CD4-positive, alpha-beta T cell treated with Interleukin-17A for 1 hour (primary cell): ENCODE data around the gene SLC35F5.
"Not testable (repeated sequence)": the region's sequence is repeated elsewhere in the genome, so short reads cannot be mapped to it uniquely, and the experiment has no call there.

Source experiments
- DNase-seq: peaks from one replicate; pipeline ENCODE4 v3.0.0-alpha.2; 2020

Gene SLC35F5

GRCh38 chr2:113692698-113693428 is 63.6 kb downstream of the SLC35F5 start:
- peak; percentile 30 for DNase-seq

GRCh38 chr2:113690871-113691270 is 65.6 kb downstream of the SLC35F5 start:
- DNase-seq, result not testable (repeated sequence)

GRCh38 chr2:113686537-113686936 is 69.9 kb downstream of the SLC35F5 start:
- DNase-seq, result no peak

- no peak for DNase-seq
Measured at GRCh38 chr2:113685471-113685870, 71.0 kb downstream of the SLC35F5 start.

GRCh38 chr2:113679457-113679856 is 77.0 kb downstream of the SLC35F5 start:
- peak; percentile 23 for DNase-seq

GRCh38 chr2:113677330-113677729 is 79.1 kb downstream of the SLC35F5 start:
- no peak for DNase-seq

GRCh38 chr2:113676623-113677266 is 79.7 kb downstream of the SLC35F5 start:
- DNase-seq, result no peak

- no peak for DNase-seq
Measured at GRCh38 chr2:113675875-113676274, 80.6 kb downstream of the SLC35F5 start.

- no peak for DNase-seq
Measured at GRCh38 chr2:113672326-113672932, 84.0 kb downstream of the SLC35F5 start.

- DNase-seq, result not testable (repeated sequence)
Measured at GRCh38 chr2:113669013-113669412, 87.4 kb downstream of the SLC35F5 start.

GRCh38 chr2:113664761-113665533 is 91.5 kb downstream of the SLC35F5 start:
- not testable (repeated sequence) for DNase-seq

- not testable (repeated sequence) for DNase-seq
Measured at GRCh38 chr2:113663285-113664060, 93.0 kb downstream of the SLC35F5 start.
